HepG2 (cell line): ENCODE measurements around the gene SOX8. TPM values are rescaled to one million over a fixed set of nuclear protein-coding genes. Genes with fewer than 3 reads are reported as not detected.

Source experiments
- ATAC-seq: fragments of 200-7000 bp; cut with Tn5 transposase; 3 replicates; pipeline ENCODE4 v1.9.1; 2020; ENCODE audit warnings: mild to moderate bottlenecking, moderate library complexity
- BruUV-seq: library from RNA; stranded (reverse); fragments of 400-500 nt; replicated peaks from 2 replicates; lab custom pipeline; 2021; lab: Mats Ljungman, UMichigan
- CTCF ChIA-PET: fragments of 300-600 bp; formaldehyde crosslinking; extraction: SDS; loops from one replicate; lab custom pipeline; 2021; ENCODE audit warnings: low total read pairs, inconsistent platforms, low intra/inter-chr PET ratio; lab: Yijun Ruan, JAX
- POLR2A ChIA-PET: fragments of 350-600 bp; sonication (Branson Sonifier 250); formaldehyde crosslinking; loops from one replicate; lab custom pipeline; 2020; ENCODE audit warnings: antibody characterized with exemption, inconsistent platforms; lab: Yijun Ruan, JAX
- DNase-seq: peaks from one replicate; pipeline ENCODE4 v3.0.0-alpha.2; 2015; ENCODE audit warnings: low spot score
- FAIRE-seq: peaks from 3 replicates; lab custom pipeline; 2011; peaks lifted over from hg19 to GRCh38; lab: Jason Lieb, UNC
- H2AFZ ChIP-seq: one replicate; pipeline ENCODE4 v1.6.1; 2011; ENCODE audit warnings: low read length, inconsistent platforms
- H3K27ac ChIP-seq: fragments of 300-600 bp; 3 replicates; pipeline ENCODE4 v1.8.0; 2011; ENCODE audit warnings: mixed run types, mild to moderate bottlenecking, mixed read lengths, low read length, inconsistent platforms; ENCODE audit not compliant: insufficient read depth; ENCODE audit errors: extremely low read length
- H3K27me3 ChIP-seq, 2 experiments: fragments of 200-600 bp in 1 of 2; 2 replicates in 1 of 2; 3 replicates in 1 of 2; pipeline versions ENCODE4 v1.6.0 to v1.8.0; 2011; ENCODE audit warnings: low read length in 2 of 2, mild to moderate bottlenecking in 2 of 2, moderate library complexity in 2 of 2, inconsistent platforms in 1 of 2; ENCODE audit not compliant: insufficient read depth in 2 of 2, control insufficient read depth in 1 of 2
- H3K36me3 ChIP-seq, 2 experiments: fragments of 200-600 bp in 1 of 2; replicated peaks in 1 of 2; 2 replicates in 1 of 2; 3 replicates in 1 of 2; pipeline versions ENCODE4 v1.5.1 to v1.8.0; 2011; ENCODE audit warnings: low read length in 2 of 2, inconsistent platforms in 1 of 2; ENCODE audit not compliant: insufficient read depth in 2 of 2, control insufficient read depth in 1 of 2
- H3K4me1 ChIP-seq: 2 replicates; pipeline ENCODE4 v1.5.1; 2012; ENCODE audit warnings: low read length, inconsistent platforms; ENCODE audit not compliant: insufficient read depth
- H3K4me2 ChIP-seq: 2 replicates; pipeline ENCODE4 v1.6.0; 2011; ENCODE audit warnings: low read depth, low read length, inconsistent platforms
- H3K4me3 ChIP-seq, 3 experiments: fragments of 200-600 bp in 1 of 3; sonication (generic), shearing (Covaris generic) in 1 of 3; replicated peaks in 1 of 3; 2 replicates each; pipeline ENCODE4 v1.5.1; 2011 to 2016; ENCODE audit warnings: low read length in 3 of 3, inconsistent platforms in 2 of 3, low read depth in 2 of 3, mild to moderate bottlenecking in 2 of 3, control low read depth in 1 of 3, mixed read lengths in 1 of 3; ENCODE audit not compliant: insufficient read depth in 1 of 3
- H3K79me2 ChIP-seq: one replicate; pipeline ENCODE4 v1.6.1; 2011; ENCODE audit warnings: low read length, inconsistent platforms; ENCODE audit not compliant: insufficient read depth
- H3K9ac ChIP-seq: 2 replicates; pipeline ENCODE4 v1.6.0; 2011; ENCODE audit warnings: mild to moderate bottlenecking, low read depth, low read length, inconsistent platforms; ENCODE audit not compliant: insufficient read depth
- H3K9me3 ChIP-seq: 2 replicates; pipeline ENCODE4 v1.5.1; 2012; ENCODE audit warnings: mild to moderate bottlenecking, low read length
- H4K20me1 ChIP-seq: 2 replicates; pipeline ENCODE4 v1.6.0; 2011; ENCODE audit warnings: inconsistent platforms, mild to moderate bottlenecking, low read length, moderate library complexity; ENCODE audit not compliant: insufficient read depth
- ATF5 ChIP-seq: sonication (generic); formaldehyde crosslinking; IDR thresholded peaks from 2 replicates; pipeline ENCODE4 v1.4.0; 2020; ENCODE audit warnings: mild to moderate bottlenecking, low read depth, missing genetic modification reagents
- CHD4 ChIP-seq: fragments of 200-600 bp; sonication (generic); IDR thresholded peaks from 2 replicates; pipeline ENCODE4 v1.7.0; 2017; ENCODE audit warnings: mild to moderate bottlenecking, low read length, borderline replicate concordance
- SALL1 ChIP-seq: sonication (generic); formaldehyde crosslinking; IDR thresholded peaks from 2 replicates; pipeline ENCODE4 v1.8.0; 2022; ENCODE audit warnings: mild to moderate bottlenecking, missing genetic modification reagents
- SALL2 ChIP-seq: sonication (generic); formaldehyde crosslinking; IDR thresholded peaks from 2 replicates; pipeline ENCODE4 v1.8.1; 2023; ENCODE audit warnings: mild to moderate bottlenecking, missing genetic modification reagents, inconsistent platforms
- SOX13 ChIP-seq, 3 experiments: fragments of 450-650 bp in 1 of 3; sonication (generic) in 1 of 3; formaldehyde crosslinking in 1 of 3; IDR thresholded peaks in 2 of 3; conservative IDR thresholded peaks in 1 of 3; 2 replicates each; pipeline versions ENCODE4 v1.5.0 to v1.6.1; 2016 to 2020; ENCODE audit warnings: antibody characterized with exemption in 1 of 3, mild to moderate bottlenecking in 1 of 3, missing compliant biosample characterization in 1 of 3, missing genetic modification reagents in 1 of 3, moderate library complexity in 1 of 3
- SOX5 ChIP-seq: IDR thresholded peaks from 2 replicates; pipeline ENCODE4 v1.6.1; 2016; ENCODE audit warnings: borderline replicate concordance
- WIZ ChIP-seq: sonication (generic); formaldehyde crosslinking; IDR thresholded peaks from 2 replicates; pipeline ENCODE4 v1.5.1; 2020; ENCODE audit warnings: mild to moderate bottlenecking, missing genetic modification reagents
- ZNF296 ChIP-seq: sonication (generic); formaldehyde crosslinking; conservative IDR thresholded peaks from 2 replicates; pipeline ENCODE4 v1.5.0; 2020; ENCODE audit warnings: mild to moderate bottlenecking, missing genetic modification reagents
- ZNF367 ChIP-seq: sonication (generic); formaldehyde crosslinking; IDR thresholded peaks from 2 replicates; pipeline ENCODE4 v1.4.0; 2020; ENCODE audit warnings: missing genetic modification reagents, borderline replicate concordance
- ZNF687 ChIP-seq: sonication (generic); formaldehyde crosslinking; IDR thresholded peaks from 2 replicates; pipeline ENCODE4 v1.5.1; 2020; ENCODE audit warnings: mild to moderate bottlenecking, missing genetic modification reagents, moderate library complexity
- ZNF775 ChIP-seq: sonication (generic); formaldehyde crosslinking; IDR thresholded peaks from 2 replicates; pipeline ENCODE4 v1.4.0; 2020; ENCODE audit warnings: missing genetic modification reagents, mild to moderate bottlenecking, moderate library complexity, borderline replicate concordance
- WGBS: methylation state at CpG from one replicate; pipeline ENCODE4 v1.1.6; 2017; ENCODE audit warnings: low lambda C conversion rate; 5-methylcytosine and 5-hydroxymethylcytosine counted together
- in situ Hi-C: cut with HindIII; loops from 2 replicates; pipeline ENCODE4 v1.10.0; 2017; ENCODE audit warnings: low pct_unique_long_range_greater_than_20kb; ENCODE audit not compliant: extremely low pct_ligation_motif_present
- intact Hi-C: fragments of 100-400 bp; cut with micrococcal nuclease; formaldehyde crosslinking; loops from one replicate; pipeline ENCODE4 v1.10.0; 2022; ENCODE audit not compliant: unreplicated experiment
- polyA plus RNA-seq, 8 experiments: library from polyadenylated mRNA; depleted of rRNA in 3 of 8; stranded (reverse) in 7 of 8; unstranded in 1 of 8; fragments of >200 nt; fragmentation: Illumina TruSeq in 4 of 8; extraction: Trizol in 4 of 8; gene quantifications; 2 replicates each; pipeline versions ENCODE4 v1.2.1 to v1.2.3, GENCODE V29; 2011 to 2016; ENCODE audit warnings: low read depth in 4 of 8, missing spikeins in 1 of 8, mixed read lengths in 1 of 8; ENCODE audit not compliant: insufficient read depth in 1 of 8
- total RNA-seq, 5 experiments: library from RNA; depleted of rRNA; stranded (reverse); fragments of >200 nt; fragmentation: Illumina TruSeq; extraction: Trizol; gene quantifications; 2 replicates each; pipeline ENCODE4 v1.2.3, GENCODE V29; 2016; ENCODE audit warnings: low read depth in 1 of 5

SOX8 gene
- total and polyA plus RNA-seq, 2 of the 13 experiments (the other 11 are each of a cell fraction or from before 2014, with no cell fraction given), result 0.20 to 0.28 TPM

- BruUV-seq, result no TSS peak
- intact Hi-C loops, result no loop called here
- Histone ChIP-seq H3K27me3 (peaks cover 34 to 85% of the 10 kb centered on the region in 2 experiments), H3K4me1 (no peaks in the 10 kb centered on the region), H2AFZ (no peak overlapping the region), H3K9ac (no peak overlapping the region), H3K36me3 (no peaks in the 10 kb centered on the region), H4K20me1 (no peaks in the 10 kb centered on the region), H3K27ac (no peak overlapping the region), H3K79me2 (no peaks in the 10 kb centered on the region), H3K9me3 (no peaks in the 10 kb centered on the region), H3K4me2 (no peak overlapping the region), H3K4me3 (no peak overlapping the region)
- no peak for TF ChIP-seq ZNF775
- no peak for TF ChIP-seq ATF5
- no peak for TF ChIP-seq ZNF296 (CRISPR knock-in tag)
- TF ChIP-seq WIZ (CRISPR knock-in tag), result no peak
- TF ChIP-seq SALL2, result no peak
- TF ChIP-seq ZNF367 (CRISPR knock-in tag), result no peak
- TF ChIP-seq SOX5 (CRISPR knock-in tag), result no peak
- TF ChIP-seq SOX13 (IDR thresholded peaks at IDR 0.05), result no peak
- no peak for TF ChIP-seq SOX13 (CRISPR knock-in tag; conservative IDR thresholded peaks at IDR 0.05 in 1 of 2, IDR thresholded peaks at IDR 0.05 in 1 of 2)
- no peak for TF ChIP-seq CHD4
- no peak for TF ChIP-seq ZNF687 (CRISPR knock-in tag)
- TF ChIP-seq SALL1 (CRISPR knock-in tag), result no peak
- ATAC-seq, result no peak
- in situ Hi-C loops, result no loop called here
- DNase-seq, result no peak
- POLR2A ChIA-PET, result no interaction called here
- CTCF ChIA-PET, result no interaction called here
- WGBS, result 60% methylated on average over 1 of the region's 25 CpGs
- no peak for FAIRE-seq
Observed at GRCh38 chr16:1006781-1007180, 25.2 kb downstream of the SOX8 start.
